Trophoblast cell (in vitro differentiated cells and primary cell): ENCODE results near the gene NTM.

Source experiments
- DNase-seq, 2 donors: peaks; one replicate each; pipeline ENCODE4 v3.0.0-alpha.2; 2016
- H2AFZ ChIP-seq: 2 replicates; pipeline ENCODE4 v1.6.1; 2013; ENCODE audit warnings: low read length, moderate library complexity, mild to moderate bottlenecking; ENCODE audit not compliant: insufficient read depth, poor library complexity
- H2AK5ac ChIP-seq: 2 replicates; pipeline ENCODE4 v1.6.1; 2013; ENCODE audit warnings: mild to moderate bottlenecking, low read length
- H2BK120ac ChIP-seq: 2 replicates; pipeline ENCODE4 v1.6.1; 2013; ENCODE audit warnings: low read length, mild to moderate bottlenecking, moderate library complexity; ENCODE audit not compliant: insufficient read depth, poor library complexity
- H2BK12ac ChIP-seq: 2 replicates; pipeline ENCODE4 v1.6.1; 2013; ENCODE audit warnings: mild to moderate bottlenecking, low read length, moderate library complexity
- H2BK5ac ChIP-seq: 2 replicates; pipeline ENCODE4 v1.6.1; 2013; ENCODE audit warnings: low read length, low read depth, moderate library complexity, mild to moderate bottlenecking; ENCODE audit not compliant: poor library complexity
- H3K14ac ChIP-seq: 2 replicates; pipeline ENCODE4 v1.6.1; 2013; ENCODE audit warnings: mild to moderate bottlenecking, low read length
- H3K18ac ChIP-seq: 2 replicates; pipeline ENCODE4 v1.6.1; 2013; ENCODE audit warnings: mild to moderate bottlenecking, low read length
- H3K23ac ChIP-seq: 2 replicates; pipeline ENCODE4 v1.6.1; 2013; ENCODE audit warnings: low read length
- H3K27ac ChIP-seq: 2 replicates; pipeline ENCODE4 v1.5.1; 2013; ENCODE audit warnings: low read depth, mild to moderate bottlenecking, inconsistent platforms, low read length, moderate library complexity
- H3K27me3 ChIP-seq: 2 replicates; pipeline ENCODE4 v1.6.1; 2013; ENCODE audit warnings: inconsistent platforms, mild to moderate bottlenecking, low read length, moderate library complexity; ENCODE audit not compliant: insufficient read depth
- H3K36me3 ChIP-seq, 2 experiments: 1 replicate in 1 of 2; 2 replicates in 1 of 2; pipeline ENCODE4 v1.6.1; 2013; ENCODE audit warnings: low read length in 2 of 2, mild to moderate bottlenecking in 2 of 2, moderate library complexity in 1 of 2; ENCODE audit not compliant: insufficient read depth in 2 of 2, control insufficient read depth in 1 of 2
- H3K4ac ChIP-seq: 2 replicates; pipeline ENCODE4 v1.6.1; 2013; ENCODE audit warnings: low read depth, mild to moderate bottlenecking, low read length, moderate library complexity
- H3K4me1 ChIP-seq, 2 experiments: 1 replicate in 1 of 2; 2 replicates in 1 of 2; pipeline ENCODE4 v1.6.1; 2013; ENCODE audit warnings: low read length in 2 of 2, mild to moderate bottlenecking in 2 of 2, moderate library complexity in 1 of 2; ENCODE audit not compliant: insufficient read depth in 2 of 2, control insufficient read depth in 1 of 2
- H3K4me2 ChIP-seq: 2 replicates; pipeline ENCODE4 v1.6.1; 2013; ENCODE audit warnings: inconsistent platforms, mild to moderate bottlenecking, low read length, moderate library complexity
- H3K4me3 ChIP-seq: 2 replicates; pipeline ENCODE4 v1.5.1; 2013; ENCODE audit warnings: mild to moderate bottlenecking, low read depth, low read length, inconsistent platforms
- H3K79me1 ChIP-seq: one replicate; pipeline ENCODE4 v1.6.1; 2013; ENCODE audit warnings: low read length
- H3K79me2 ChIP-seq: 2 replicates; pipeline ENCODE4 v1.6.1; 2013; ENCODE audit warnings: low read length, mild to moderate bottlenecking; ENCODE audit not compliant: control insufficient read depth, insufficient read depth, poor library complexity
- H3K9ac ChIP-seq: 2 replicates; pipeline ENCODE4 v1.6.1; 2013; ENCODE audit warnings: mild to moderate bottlenecking, low read length
- H3K9me3 ChIP-seq: 2 replicates; pipeline ENCODE4 v1.6.1; 2013; ENCODE audit warnings: low read depth, mild to moderate bottlenecking, control low read depth, inconsistent platforms, low read length; ENCODE audit not compliant: insufficient read depth
- H4K12ac ChIP-seq: 2 replicates; pipeline ENCODE4 v1.6.1; 2013; ENCODE audit warnings: low read depth, mild to moderate bottlenecking, low read length, moderate library complexity
- H4K8ac ChIP-seq: 2 replicates; pipeline ENCODE4 v1.6.1; 2013; ENCODE audit warnings: low read depth, mild to moderate bottlenecking, low read length, moderate library complexity
- H4K91ac ChIP-seq: one replicate; pipeline ENCODE4 v1.6.1; 2013; ENCODE audit warnings: low read depth, mild to moderate bottlenecking, low read length, moderate library complexity
- WGBS: extraction: QIAGEN DNeasy Blood & Tissue Kit; methylation state at CpG from one replicate; pipeline ENCODE4 v1.1.7; 2013; ENCODE audit warnings: missing lambda C conversion rate; ENCODE audit not compliant: insufficient read length, insufficient coverage; ENCODE audit errors: extremely low coverage; 5-methylcytosine and 5-hydroxymethylcytosine counted together

NTM gene

GRCh38 chr11:132187386-132187785 is 817.0 kb downstream of the NTM start:
- Histone ChIP-seq H3K4me2 (no peak overlapping the region), H3K18ac (no peak overlapping the region)
- no CpG with 5 or more reads among the region's 4 CpGs for WGBS

GRCh38 chr11:132187814-132188213 is 817.4 kb downstream of the NTM start:
- Histone ChIP-seq H2AFZ (no peak overlapping the region), H3K9ac (no peak overlapping the region), H2BK120ac (no peak overlapping the region), H4K8ac (no peak overlapping the region), H3K4me1 (no peaks in the 10 kb centered on the region), H3K27me3 (no peaks in the 10 kb centered on the region), H3K23ac (no peak overlapping the region), H2BK5ac (no peak overlapping the region), H3K4ac (no peak overlapping the region), H2BK12ac (no peak overlapping the region), H3K18ac (no peak overlapping the region), H3K9me3 (no peaks in the 10 kb centered on the region), H3K14ac (no peak overlapping the region), H3K4me2 (no peak overlapping the region), H3K79me1 (no peaks in the 10 kb centered on the region), H3K36me3 (no peaks in the 10 kb centered on the region), H2AK5ac (no peak overlapping the region), H3K4me3 (no peak overlapping the region), H3K27ac (no peak overlapping the region), H4K12ac (no peak overlapping the region), H4K91ac (no peak overlapping the region), H3K79me2 (no peaks in the 10 kb centered on the region)
- WGBS, result no CpG with 5 or more reads among the region's 4 CpGs
- no peak for DNase-seq

More at GRCh38 chr11:132187386-132187785, 817.0 kb downstream of the NTM start:
- Histone ChIP-seq H2BK12ac (no peak overlapping the region), H3K4me1 (no peaks in the 10 kb centered on the region), H3K4ac (no peak overlapping the region), H3K27me3 (no peaks in the 10 kb centered on the region), H3K9ac (no peak overlapping the region), H3K79me2 (no peaks in the 10 kb centered on the region), H4K91ac (no peak overlapping the region), H2AK5ac (no peak overlapping the region), H3K36me3 (no peaks in the 10 kb centered on the region), H4K8ac (no peak overlapping the region), H2BK5ac (no peak overlapping the region), H3K9me3 (no peaks in the 10 kb centered on the region), H4K12ac (no peak overlapping the region), H2AFZ (no peak overlapping the region), H3K4me3 (no peak overlapping the region), H2BK120ac (no peak overlapping the region), H3K14ac (no peak overlapping the region), H3K27ac (no peak overlapping the region), H3K79me1 (no peaks in the 10 kb centered on the region), H3K23ac (no peak overlapping the region)
- no peak for DNase-seq

- Histone ChIP-seq H3K4ac (no peak overlapping the region), H3K18ac (no peak overlapping the region), H3K36me3 (no peaks in the 10 kb centered on the region), H3K27ac (no peak overlapping the region), H3K9me3 (no peaks in the 10 kb centered on the region), H2BK120ac (no peak overlapping the region), H3K4me1 (no peaks in the 10 kb centered on the region), H3K23ac (no peak overlapping the region), H4K91ac (no peak overlapping the region), H3K4me3 (no peak overlapping the region), H4K12ac (no peak overlapping the region), H3K79me1 (no peaks in the 10 kb centered on the region), H3K14ac (no peak overlapping the region), H2AK5ac (no peak overlapping the region), H2BK5ac (no peak overlapping the region), H3K9ac (no peak overlapping the region), H2BK12ac (no peak overlapping the region), H2AFZ (no peak overlapping the region), H3K4me2 (no peak overlapping the region), H3K27me3 (no peaks in the 10 kb centered on the region), H4K8ac (no peak overlapping the region), H3K79me2 (no peaks in the 10 kb centered on the region)
- WGBS, result no CpG with 5 or more reads among the region's 1 CpG
- no peak for DNase-seq
Observed at GRCh38 chr11:132196928-132197327, 826.5 kb downstream of the NTM start.

GRCh38 chr11:132200353-132200936 is 830.0 kb downstream of the NTM start:
- Histone ChIP-seq H3K27me3 (no peaks in the 10 kb centered on the region), H2AK5ac (no peak overlapping the region), H3K79me2 (no peaks in the 10 kb centered on the region), H3K36me3 (no peaks in the 10 kb centered on the region), H4K91ac (no peak overlapping the region), H3K27ac (no peak overlapping the region), H3K4me1 (no peaks in the 10 kb centered on the region), H2BK12ac (no peak overlapping the region), H3K79me1 (no peaks in the 10 kb centered on the region), H3K4me3 (no peak overlapping the region), H3K9me3 (no peaks in the 10 kb centered on the region), H3K4me2 (no peak overlapping the region), H2AFZ (no peak overlapping the region), H2BK120ac (no peak overlapping the region), H3K23ac (no peak overlapping the region), H4K8ac (no peak overlapping the region), H4K12ac (no peak overlapping the region), H2BK5ac (no peak overlapping the region), H3K18ac (no peak overlapping the region), H3K4ac (no peak overlapping the region), H3K14ac (no peak overlapping the region), H3K9ac (no peak overlapping the region)
- DNase-seq, result no peak
- no CpG with 5 or more reads among the region's 6 CpGs for WGBS
